CD4-positive, alpha-beta T cell treated with Interleukin-10 for 1 hour (primary cell): ENCODE results near the gene SLC39A1.

Experiments
- DNase-seq: peaks from one replicate; pipeline ENCODE4 v3.0.0-alpha.2; 2020

Gene SLC39A1

GRCh38 chr1:153976819-153977249, 13.5 kb upstream of the SLC39A1 start:
- DNase-seq, result no peak

DNA sequence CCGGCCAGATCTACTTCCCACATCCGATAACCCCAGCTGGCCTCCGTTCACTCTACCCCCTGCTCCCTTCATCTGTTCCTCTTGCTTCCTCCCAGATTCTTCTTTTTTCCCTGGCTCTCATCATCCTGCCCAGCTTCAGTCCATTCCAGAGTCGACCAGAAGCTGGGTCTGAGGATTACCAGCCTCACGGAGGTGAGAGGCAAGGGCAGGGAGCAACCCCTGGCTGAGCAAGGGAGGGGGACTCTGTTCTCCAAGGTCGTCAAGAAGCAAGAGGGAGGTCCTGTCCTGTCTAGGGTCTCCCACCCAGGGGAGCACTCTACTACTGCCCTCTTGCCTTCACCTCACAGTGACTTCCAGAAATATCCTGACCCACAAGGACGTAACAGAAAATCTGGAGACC, 10.2 kb upstream of the SLC39A1 start:
- no peak for DNase-seq

- DNase-seq, result no peak
Observed at GRCh38 chr1:153973071-153973470, 9.7 kb upstream of the SLC39A1 start.

GRCh38 chr1:153970346-153970745, 7.0 kb upstream of the SLC39A1 start:
- no peak for DNase-seq

GRCh38 chr1:153968972-153969371, 5.6 kb upstream of the SLC39A1 start:
- DNase-seq, result no peak

GRCh38 chr1:153968408-153968807, 5.1 kb upstream of the SLC39A1 start:
- no peak for DNase-seq

DNA sequence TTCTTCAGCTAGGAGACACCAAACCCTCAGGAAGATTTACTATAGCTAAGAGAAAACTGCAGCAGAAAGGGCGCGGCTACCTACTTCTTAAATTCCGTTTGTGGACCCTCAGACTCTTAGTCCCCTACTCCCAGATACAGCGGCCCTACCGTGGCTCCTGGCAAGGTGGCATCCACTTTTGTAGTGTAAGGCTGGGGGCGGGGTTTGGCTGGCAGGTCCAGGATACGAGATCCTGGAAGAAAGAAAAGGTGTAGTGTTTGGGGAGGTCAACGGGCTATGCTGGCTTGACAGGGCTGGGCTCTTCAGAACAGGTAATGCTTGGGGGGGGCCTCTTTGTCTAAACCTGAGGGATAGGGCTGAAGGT, 4.6 kb upstream of the SLC39A1 start:
- no peak for DNase-seq

DNA sequence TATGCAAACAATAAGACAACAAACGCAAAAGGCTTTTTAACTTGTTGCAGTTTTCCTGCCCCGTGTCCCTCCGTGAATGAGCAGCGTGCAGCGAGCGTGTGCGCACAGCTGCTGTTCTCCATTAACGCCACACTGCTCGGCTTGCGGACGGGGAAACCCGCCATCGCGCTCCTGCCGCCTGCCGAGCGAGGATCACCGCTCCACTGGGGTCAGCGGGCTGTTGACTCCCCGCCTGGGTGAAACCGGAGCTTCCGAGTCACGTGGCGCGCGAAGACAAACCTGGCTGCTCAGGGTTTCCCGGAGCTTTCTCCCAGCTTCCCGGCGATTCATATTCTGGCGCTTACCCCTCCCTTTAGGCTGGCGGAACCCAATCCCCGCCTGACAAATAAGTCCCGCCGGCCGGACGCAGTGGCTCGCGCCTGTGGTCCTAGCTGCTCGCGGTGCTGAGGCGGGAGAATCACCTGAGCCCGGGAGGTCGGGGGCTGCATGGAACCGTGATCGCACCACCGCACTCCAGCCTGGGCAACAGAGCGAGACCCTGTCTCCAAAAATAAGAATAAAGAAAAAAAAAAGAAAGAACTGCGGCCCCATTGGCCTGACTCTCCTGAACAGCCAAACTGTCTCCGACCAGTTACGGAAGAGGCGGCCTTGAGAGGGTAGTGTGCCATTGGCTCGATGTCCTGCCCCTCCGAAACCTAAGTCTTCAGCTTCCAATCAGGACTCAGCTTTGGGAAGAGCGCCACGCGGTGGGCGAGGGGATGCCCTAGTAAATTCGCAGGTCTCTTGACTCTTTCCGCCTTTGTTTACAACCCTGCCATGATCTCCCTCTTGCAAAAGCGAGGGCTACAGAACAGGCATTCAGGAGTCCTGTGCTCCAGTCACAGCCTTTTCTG, 4.0 kb upstream of the SLC39A1 start, which contains the start of gene CREB3L4:
Gene CREB3L4 (plus strand): TSS at position 796 of the 893 bp plus-strand sequence. CDS start 624 bp downstream, outside the sequence.
- peak; percentile 91 for DNase-seq

GRCh38 chr1:153963850-153964331, 554 bp upstream of the SLC39A1 start:
- no peak for DNase-seq

DNA sequence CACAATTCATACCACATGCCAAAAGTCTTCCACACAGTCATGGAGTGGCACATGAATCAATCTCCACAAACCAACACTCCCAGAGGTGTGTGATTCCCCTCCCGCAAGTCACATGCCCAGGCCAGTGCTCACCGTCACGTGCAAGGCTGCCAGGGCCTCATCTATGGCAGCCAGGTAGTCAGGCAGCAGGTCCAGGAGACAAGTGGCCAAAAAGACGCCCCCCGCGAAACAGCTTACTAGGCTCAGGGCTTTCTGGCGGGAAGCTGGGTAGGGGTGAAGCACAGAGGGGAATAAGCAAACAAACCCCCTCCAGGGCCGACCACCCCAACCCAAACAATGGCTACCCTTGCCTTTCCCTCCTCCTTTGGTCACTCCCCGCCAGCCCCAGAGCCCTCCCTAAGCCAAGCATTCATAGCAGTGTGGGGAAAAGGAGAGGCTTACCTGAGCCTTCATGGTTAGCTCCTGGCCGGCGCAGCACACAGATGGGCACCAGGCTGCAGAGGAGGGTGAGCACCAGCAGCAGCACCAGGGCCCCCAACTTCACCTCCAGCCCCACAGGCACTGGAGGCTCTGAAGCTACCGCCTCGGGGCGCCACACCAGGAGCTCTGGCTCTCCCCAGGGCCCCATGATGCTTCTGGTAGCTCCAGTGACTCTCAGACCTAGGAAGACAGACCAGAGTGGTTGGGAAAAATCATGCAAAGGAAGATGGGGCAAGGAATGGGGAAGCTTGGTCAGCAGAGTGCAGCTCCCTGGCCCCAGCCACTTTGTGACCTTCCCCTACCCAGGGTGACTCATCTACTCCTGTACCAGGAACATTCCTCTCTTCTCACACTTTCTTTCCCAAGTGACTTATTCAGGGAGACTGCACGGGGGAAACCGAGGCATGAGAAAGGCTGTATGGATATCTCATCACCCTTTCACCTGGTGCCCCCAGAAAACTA, 978 bp downstream of the SLC39A1 start:
- DNase-seq, result no peak

DNA sequence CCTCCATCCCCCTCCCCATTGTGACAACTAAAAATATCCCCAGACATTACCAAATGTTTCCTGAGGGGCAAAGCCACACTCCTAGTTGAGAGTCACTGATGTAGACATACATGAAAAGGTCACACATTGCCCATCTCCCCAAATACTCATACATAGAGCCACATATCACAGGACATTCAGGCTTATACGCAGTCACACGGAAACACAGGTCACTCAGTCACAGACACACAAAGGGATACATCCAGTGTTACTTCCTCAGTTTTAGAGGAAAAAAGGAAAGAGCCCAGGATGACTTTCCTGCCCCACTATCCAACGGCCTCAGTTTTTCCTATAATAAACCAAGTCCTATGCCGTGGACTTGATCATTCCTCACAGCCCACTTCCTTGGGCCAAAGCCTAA, 1.9 kb downstream of the SLC39A1 start:
- DNase-seq, result no peak

GRCh38 chr1:153960206-153960605, 3.1 kb downstream of the SLC39A1 start:
- DNase-seq, result no peak

DNA sequence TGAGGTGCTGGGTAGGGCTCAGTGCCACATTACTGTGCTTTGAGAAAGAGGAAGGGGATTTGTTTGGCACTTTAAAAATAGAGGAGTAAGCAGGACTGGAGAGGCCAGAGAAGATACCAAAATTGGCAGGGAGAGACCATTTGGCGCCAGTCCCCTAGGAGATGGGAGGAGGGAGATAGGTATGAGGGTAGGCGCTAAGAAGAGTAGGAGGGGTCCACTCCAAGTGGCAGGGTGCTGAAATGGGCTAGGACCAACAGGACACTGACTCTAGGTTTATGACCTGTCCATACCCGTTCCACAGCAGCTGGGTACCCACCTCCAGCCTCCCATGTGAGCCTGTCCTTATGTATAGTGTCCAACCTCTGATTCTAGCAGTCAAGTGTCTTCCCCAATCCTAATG, 3.9 kb downstream of the SLC39A1 start:
- no peak for DNase-seq

DNA sequence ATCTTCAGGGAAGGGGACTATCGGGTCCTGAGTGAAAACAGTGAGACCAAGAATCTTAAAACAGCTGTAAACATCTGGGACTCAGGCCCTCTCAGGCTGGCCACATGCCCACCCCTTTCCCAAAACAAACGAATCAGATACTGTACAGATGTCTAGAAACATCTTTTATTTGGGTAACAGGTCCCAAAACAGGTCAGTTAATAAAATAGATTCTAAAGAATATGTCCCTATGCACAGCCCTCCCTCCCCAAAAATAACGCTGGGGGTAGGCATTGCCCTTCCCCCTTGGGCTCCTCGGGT, 4.4 kb downstream of the SLC39A1 start:
- no peak for DNase-seq

DNA sequence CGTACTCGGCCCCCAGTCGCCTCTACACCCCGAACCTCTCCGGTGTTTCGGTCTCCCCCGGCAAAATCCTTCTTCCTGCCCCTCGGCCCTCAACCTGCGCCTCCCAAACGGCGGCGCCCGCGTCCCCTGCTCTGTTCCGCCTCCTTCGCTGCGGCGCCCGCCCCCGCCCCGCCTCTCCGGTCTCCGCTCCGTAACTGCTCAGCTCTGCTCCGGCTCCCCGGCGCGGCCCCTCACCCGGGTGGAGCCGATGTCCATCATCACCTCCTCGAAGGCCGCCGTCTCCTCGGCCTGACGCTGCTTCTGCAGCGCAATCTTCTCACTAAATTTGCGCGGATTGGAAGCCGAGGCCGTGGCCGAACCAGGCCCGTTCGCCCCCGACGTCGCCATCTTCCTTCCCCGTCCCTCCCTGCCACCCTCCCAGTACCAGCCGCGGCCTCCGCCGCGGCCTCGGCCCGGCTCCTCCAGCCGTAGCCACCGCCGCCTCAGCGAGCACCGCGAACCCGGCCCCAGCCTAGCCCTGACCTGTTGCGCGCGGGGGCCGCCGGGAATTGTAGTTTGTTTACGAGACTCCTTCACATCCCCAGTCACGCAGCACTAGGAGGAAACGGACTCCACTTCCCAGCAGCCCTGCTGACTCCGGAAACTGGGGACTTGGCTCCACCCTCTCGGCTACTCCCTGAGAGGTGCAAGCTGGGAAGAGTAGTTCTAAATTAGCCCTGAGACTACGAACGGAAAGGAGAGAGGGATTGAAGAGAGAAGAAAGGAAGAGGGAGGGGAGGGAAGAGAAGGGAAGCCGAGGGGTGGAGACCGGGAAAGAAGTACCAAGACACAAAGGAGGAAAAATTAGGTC, 5.0 kb downstream of the SLC39A1 start, which contains the start of gene CRTC2:
Gene CRTC2 (minus strand): TSS at position 502 of the 850 bp plus-strand sequence. CDS start 115 bp downstream, at position 387.
- DNase-seq, result peak; percentile 98

DNA sequence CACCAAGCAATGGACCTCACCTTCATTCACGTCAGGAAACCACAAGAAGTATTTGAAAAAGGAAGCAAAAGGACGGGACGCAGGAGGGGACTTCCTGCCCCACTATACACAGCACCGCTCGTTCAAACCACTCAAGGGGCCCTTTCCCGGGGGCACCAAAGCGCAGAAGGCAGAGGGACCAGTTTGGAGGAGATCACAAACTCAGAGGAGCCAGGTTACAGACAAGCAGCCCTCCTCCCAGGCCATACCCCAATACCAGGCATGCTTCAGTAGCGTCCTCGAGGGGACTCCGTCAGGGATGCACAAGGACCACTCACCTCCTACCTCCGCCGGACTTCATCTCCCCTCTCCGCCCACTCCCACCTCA, 5.6 kb downstream of the SLC39A1 start:
- DNase-seq, result peak; percentile 61

DNA sequence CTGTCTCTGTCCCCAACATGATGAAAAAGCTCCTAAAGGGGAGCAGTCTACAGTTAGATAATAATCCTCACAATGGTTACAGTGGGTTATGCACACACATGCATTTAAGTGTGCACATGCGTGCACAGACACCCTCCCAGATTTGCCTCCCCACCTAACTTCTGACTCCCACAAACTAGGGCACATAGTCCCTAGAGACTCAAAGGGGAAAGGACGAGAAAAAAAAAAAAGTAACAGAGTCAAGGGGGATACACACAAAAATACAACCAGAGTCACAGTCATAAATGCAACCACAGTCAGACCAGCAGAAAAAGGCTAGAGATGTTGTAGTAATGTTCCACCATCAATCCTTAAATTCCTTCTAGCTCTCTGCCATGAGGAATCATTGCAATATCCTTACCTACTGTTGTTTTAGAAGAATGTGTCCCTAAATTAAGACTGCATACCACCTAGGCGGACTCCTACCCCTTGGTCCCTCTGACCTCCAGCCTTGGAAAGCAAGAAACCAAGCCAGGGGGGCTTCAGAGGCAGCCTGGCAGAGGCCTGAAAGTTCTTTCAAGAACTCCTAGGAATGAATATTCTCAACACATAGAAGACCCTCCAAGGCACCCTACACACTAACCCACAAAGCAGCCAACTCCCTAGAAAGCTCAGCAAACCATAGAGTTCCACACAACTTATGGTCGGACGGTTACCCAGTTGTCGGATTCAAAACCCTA, 6.2 kb downstream of the SLC39A1 start:
- no peak for DNase-seq

- DNase-seq, result no peak
Observed at GRCh38 chr1:153954826-153955225, 8.5 kb downstream of the SLC39A1 start.

GRCh38 chr1:153953859-153954365, 9.4 kb downstream of the SLC39A1 start:
- no peak for DNase-seq

DNA sequence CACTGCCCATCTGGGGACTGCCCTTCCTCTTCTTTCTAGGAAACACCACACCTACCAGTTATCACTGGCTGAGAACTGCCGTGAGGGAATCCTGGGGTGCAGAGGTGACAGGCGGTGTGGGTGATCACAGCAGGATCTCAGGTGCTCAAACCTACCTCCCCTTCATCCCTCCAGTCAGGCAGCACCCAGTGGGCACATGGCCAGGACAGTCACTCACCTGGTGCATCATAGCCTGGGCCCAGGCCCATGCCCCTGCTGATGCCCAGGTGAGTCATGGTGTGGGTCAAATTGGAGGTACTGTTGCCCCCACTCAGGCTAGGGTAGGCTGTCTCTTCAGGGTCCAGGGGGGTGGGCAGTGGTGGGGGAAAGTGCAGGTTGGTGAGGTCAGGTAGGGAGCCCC, 11.5 kb downstream of the SLC39A1 start:
- no peak for DNase-seq

DNA sequence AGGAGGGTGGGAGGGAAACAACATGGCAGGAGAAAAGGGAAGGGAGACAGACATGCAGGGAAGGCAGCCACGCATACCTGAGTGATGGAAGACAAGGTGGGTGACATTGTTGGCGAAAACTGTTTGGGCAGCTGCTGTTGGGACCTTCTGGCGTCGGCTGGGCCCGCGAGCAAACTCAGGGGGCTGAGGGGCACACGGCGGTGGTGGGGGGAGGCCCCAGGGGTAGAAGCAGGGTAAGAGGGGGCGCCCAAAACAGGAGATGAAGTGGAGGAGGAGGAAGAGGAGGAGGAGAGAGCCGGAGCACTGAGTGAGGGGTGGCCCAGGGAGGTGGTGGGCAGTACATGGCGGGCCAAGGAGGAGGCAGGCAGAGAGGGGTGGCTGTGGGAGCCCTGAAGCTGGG, 12.2 kb downstream of the SLC39A1 start:
- DNase-seq, result no peak
